GM12873 (cell line): ENCODE data around the gene PROC.

Source experiments
- CTCF ChIP-seq: IDR thresholded peaks from 2 replicates; pipeline ENCODE4 v1.5.1; 2012; ENCODE audit warnings: low read depth, mild to moderate bottlenecking, moderate library complexity, low read length, control low read depth; ENCODE audit not compliant: insufficient read depth; ENCODE audit errors: missing control alignments

PROC gene

DNA sequence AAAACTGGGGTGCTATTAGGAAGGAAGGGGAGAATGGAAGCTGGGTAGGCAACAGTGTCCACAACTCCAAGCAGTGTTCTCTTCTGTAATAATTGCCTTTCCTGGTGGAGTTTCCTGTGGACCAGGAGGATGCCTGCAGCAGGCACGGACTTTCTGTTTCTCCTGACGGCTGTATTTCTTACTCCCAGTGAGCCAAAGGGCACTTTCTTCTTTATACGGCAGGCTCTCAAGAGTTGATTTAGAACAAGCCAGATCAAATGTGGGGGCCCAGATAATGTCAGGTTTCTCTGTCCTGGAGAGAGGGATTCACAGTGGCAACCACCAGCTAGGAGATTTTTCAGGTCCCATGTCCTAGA, 13.0 kb upstream of the PROC start:
- no peak for TF ChIP-seq CTCF

DNA sequence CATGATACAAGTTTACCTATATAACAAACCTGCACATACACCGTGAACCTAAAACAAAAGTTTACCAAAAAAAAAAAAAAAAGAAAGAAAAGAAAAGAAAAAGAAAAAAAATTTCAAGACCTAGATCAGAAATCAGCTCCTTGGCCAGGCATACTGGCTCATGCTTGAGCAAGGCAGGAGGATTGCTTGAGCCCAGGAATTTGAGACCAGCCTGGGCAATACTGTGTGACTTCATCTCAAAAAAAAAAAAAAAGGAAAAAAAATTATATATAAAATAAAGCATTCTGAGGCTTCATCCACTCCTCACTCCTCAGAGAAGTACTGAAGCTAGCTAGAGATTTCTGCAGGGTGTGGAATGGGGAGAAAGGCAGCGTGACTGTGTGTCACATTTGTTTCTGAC, 11.8 kb upstream of the PROC start:
- TF ChIP-seq CTCF, result no peak

- no peak for TF ChIP-seq CTCF
Measured at GRCh38 chr2:127407091-127407490, 11.1 kb upstream of the PROC start.

DNA sequence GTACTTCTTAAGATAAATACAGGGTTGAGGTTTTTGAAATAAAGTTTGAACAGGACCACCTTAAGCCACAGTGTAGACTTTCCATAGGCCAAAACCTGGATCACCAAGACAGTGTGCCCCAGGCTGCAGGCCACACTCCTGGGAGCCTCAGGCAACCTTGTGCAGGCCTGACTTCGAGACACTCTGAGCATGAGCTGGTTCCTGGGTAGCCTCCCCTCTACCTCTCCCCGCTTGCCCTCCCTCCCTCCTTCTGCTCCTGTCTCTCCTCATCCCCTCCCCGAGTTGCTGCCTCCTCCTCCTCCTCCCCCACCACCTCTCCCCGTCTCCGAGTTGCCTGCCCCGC, 10.6 kb upstream of the PROC start:
- TF ChIP-seq CTCF, result no peak

GRCh38 chr2:127408004-127408806, 10.0 kb upstream of the PROC start:
- TF ChIP-seq CTCF, result no peak

DNA sequence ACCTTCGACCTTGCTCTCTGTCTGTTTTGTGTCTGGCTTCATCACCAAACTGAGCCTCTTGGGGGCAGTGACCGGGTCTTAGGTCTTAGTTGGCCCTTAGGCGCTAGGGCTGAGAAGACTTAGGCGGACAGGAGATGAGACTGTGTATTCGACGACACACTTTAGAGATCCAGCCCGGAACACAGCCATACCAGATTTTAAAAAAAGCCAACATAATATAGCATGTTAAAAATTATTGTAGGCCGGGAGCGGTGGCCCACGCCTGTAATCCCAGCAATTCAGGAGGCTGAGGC, 9.5 kb upstream of the PROC start:
- TF ChIP-seq CTCF, result no peak

GRCh38 chr2:127410871-127411652, 7.2 kb upstream of the PROC start:
- TF ChIP-seq CTCF, result no peak
